Ovary (tissue), 3 donors: Measurements from ENCODE around the gene TIMM17B.

ENCODE experiments used
- CTCF ChIP-seq, 3 donors: fragments of 450-650 bp in 2 of 3; fragments of 200-600 bp in 1 of 3; IDR thresholded peaks; one replicate each; pipeline versions ENCODE4 v1.5.1 to v1.8.0; 2016 to 2022; ENCODE audit warnings: antibody characterized with exemption in 3 of 3, mild to moderate bottlenecking in 1 of 3
- EP300 ChIP-seq: sonication (generic); formaldehyde crosslinking; IDR thresholded peaks from one replicate; pipeline ENCODE4 v1.6.1; 2017; ENCODE audit warnings: antibody characterized with exemption
- POLR2A ChIP-seq: fragments of 450-650 bp; IDR thresholded peaks from one replicate; pipeline ENCODE4 v1.6.1; 2017; ENCODE audit warnings: antibody characterized with exemption, mild to moderate bottlenecking, moderate library complexity
- donor health status: DM: no; HTN: no; CAD: no.

DNA sequence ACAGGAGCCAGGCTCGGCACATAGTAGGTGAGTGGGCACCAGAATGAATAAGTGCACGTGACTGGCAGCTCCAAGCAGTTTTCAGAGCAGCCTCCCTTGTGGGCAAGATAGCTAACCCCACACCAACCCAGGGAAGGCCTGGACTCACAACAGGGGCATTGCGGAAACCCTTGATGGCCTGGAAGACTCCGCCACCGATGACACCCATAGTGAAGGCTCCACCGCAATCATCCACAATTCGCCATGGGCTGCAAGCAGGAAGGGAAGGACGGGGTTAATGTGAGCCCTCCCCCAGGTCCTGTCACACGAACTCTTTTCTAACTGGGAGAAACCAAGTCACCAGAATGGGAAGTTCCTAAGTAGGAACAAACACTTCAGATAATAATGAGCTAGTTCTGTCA is 957 bp downstream of the TIMM17B start:
- TF ChIP-seq EP300 (no peak), CTCF (IDR thresholded peaks at IDR 0.05) (no peak), POLR2A (no peak)
